ENCODE results near the gene MED20.

DNA sequence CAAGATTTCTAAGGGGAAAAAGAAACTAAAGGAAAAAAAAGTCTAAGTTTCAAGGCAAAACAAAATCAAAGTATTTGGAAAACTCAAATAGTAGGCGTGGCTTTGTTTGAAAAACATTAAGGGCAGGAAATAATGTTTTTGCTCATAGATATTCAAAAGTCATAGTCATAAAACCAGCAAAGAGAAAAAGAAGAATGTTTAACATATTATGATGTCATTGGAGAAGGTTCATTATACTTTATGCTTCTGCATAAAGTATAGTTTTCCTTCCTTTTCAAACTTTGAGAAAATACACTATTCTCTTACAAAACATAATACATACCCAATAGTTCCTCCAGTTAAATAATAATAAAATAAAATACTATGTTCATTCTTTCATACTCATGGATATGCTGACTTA lies 39.4 kb downstream of the MED20 start:
- no peak for TF ChIP-seq CTCF (IDR thresholded peaks at IDR 0.05 in 8 of 11, conservative IDR thresholded peaks at IDR 0.05 in 3 of 11)
- no peak for TF ChIP-seq POLR2A (IDR thresholded peaks at IDR 0.05)
